ENCODE measurements around the gene EPHB6. TPM values are rescaled to one million over a fixed set of nuclear protein-coding genes. Genes with fewer than 3 reads are reported as not detected.

Gene EPHB6
- total RNA-seq, 1 experiment from 2014 or later: 12.6 TPM

GRCh38 chr7:142838461-142839213, 16.2 kb upstream of the EPHB6 start:
- no peaks in the 10 kb centered on the region for H3K9me2 ChIP-seq (ENCODE audit: insufficient read depth)
- CTCF ChIA-PET: no interaction called here
- H3K79me2 ChIP-seq (ENCODE audit: insufficient read depth, low read length): no peaks in the 10 kb centered on the region
- H3K9ac ChIP-seq (ENCODE audit: low read length): no peak overlapping the region
- no TSS peak for BruUV-seq (replicated peaks)
- intact Hi-C loops (cut with micrococcal nuclease): no loop called here
- H3K27ac ChIP-seq (ENCODE audit: low read depth, low read length): no peak overlapping the region
- no peaks in the 10 kb centered on the region for H3K9me3 ChIP-seq (ENCODE audit: control insufficient read depth in 1 of 2, insufficient read depth in 1 of 2, low read depth in 1 of 2, low read length in 2 of 2)
- no peak for DNase-seq (ENCODE audit: low read depth, low spot score)
- TF ChIP-seq SRF (IDR thresholded peaks at IDR 0.05; ENCODE audit: low read depth) (no peak), SIN3A (IDR thresholded peaks at IDR 0.05; ENCODE audit: low read depth) (no peak), JUND (IDR thresholded peaks at IDR 0.05) (no peak), FOSL1 (IDR thresholded peaks at IDR 0.05; ENCODE audit: low read depth) (no peak), EGR1 (IDR thresholded peaks at IDR 0.05; ENCODE audit: low read depth) (no peak), CEBPB (IDR thresholded peaks at IDR 0.05; ENCODE audit: low read depth) (no peak), CBX3 (IDR thresholded peaks at IDR 0.05; ENCODE audit: low read depth) (no peak), ZNF274 (IDR thresholded peaks at IDR 0.05; ENCODE audit: low read depth, low read length) (no peak), MAX (IDR thresholded peaks at IDR 0.05) (no peak), REST (IDR thresholded peaks at IDR 0.05; ENCODE audit: low read depth) (no peak), EZH2phosphoT487 (IDR thresholded peaks at IDR 0.05; ENCODE audit: borderline replicate concordance) (no peak), ELF1 (IDR thresholded peaks at IDR 0.05; ENCODE audit: borderline replicate concordance, low read depth) (no peak)
- TF ChIP-seq, protein P1, sequence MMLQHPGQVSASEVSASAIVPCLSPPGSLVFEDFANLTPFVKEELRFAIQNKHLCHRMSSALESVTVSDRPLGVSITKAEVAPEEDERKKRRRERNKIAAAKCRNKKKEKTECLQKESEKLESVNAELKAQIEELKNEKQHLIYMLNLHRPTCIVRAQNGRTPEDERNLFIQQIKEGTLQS (IDR thresholded peaks at IDR 0.05): no peak
- TF ChIP-seq, protein P2, sequence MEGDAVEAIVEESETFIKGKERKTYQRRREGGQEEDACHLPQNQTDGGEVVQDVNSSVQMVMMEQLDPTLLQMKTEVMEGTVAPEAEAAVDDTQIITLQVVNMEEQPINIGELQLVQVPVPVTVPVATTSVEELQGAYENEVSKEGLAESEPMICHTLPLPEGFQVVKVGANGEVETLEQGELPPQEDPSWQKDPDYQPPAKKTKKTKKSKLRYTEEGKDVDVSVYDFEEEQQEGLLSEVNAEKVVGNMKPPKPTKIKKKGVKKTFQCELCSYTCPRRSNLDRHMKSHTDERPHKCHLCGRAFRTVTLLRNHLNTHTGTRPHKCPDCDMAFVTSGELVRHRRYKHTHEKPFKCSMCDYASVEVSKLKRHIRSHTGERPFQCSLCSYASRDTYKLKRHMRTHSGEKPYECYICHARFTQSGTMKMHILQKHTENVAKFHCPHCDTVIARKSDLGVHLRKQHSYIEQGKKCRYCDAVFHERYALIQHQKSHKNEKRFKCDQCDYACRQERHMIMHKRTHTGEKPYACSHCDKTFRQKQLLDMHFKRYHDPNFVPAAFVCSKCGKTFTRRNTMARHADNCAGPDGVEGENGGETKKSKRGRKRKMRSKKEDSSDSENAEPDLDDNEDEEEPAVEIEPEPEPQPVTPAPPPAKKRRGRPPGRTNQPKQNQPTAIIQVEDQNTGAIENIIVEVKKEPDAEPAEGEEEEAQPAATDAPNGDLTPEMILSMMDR (IDR thresholded peaks at IDR 0.05 in 2 of 3, conservative IDR thresholded peaks at IDR 0.05 in 1 of 3; ENCODE audit: borderline replicate concordance in 1 of 3, insufficient read depth in 1 of 3, low read depth in 2 of 3, low read length in 2 of 3): no peak
- RAD21 ChIA-PET (ENCODE audit: low non-redundant PET in 1 of 2, low total read pairs in 2 of 2, uncharacterized antibody in 2 of 2, unreplicated experiment in 2 of 2): no interaction called here
- POLR2A ChIA-PET: no interaction called here
- H2AFZ ChIP-seq (ENCODE audit: low read depth, low read length, poor library complexity, severe bottlenecking): no peak overlapping the region
- no peaks in the 10 kb centered on the region for H3K36me3 ChIP-seq (ENCODE audit: control insufficient read depth in 1 of 2, insufficient read depth in 2 of 2, low read length in 2 of 2)
- no peak overlapping the region for H3K4me2 ChIP-seq (ENCODE audit: low read length)
- H4K20me1 ChIP-seq (ENCODE audit: insufficient read depth): no peaks in the 10 kb centered on the region
- H3K4me1 ChIP-seq (ENCODE audit: control insufficient read depth in 1 of 2, insufficient read depth in 2 of 2, low read length in 2 of 2): no peaks in the 10 kb centered on the region
- no peak for ATAC-seq
- H3K27me3 ChIP-seq (ENCODE audit: insufficient read depth, low read length): no peaks in the 10 kb centered on the region
- H3K4me3 ChIP-seq (replicated peaks in 1 of 2; ENCODE audit: low read depth in 1 of 2, low read length in 2 of 2): no peak overlapping the region
